H9 (cell line): ENCODE measurements around the gene NCCRP1. TPM values are rescaled to one million over a fixed set of nuclear protein-coding genes. Genes with fewer than 3 reads are reported as not detected.
A peak's percentile ranks its signal among the peaks of the same experiment; 100 is the strongest.

Experiments used
- DNase-seq: peaks from one replicate; pipeline ENCODE4 v3.0.0-alpha.2; 2017
- H2AFZ ChIP-seq: one replicate; pipeline ENCODE4 v1.6.1; 2013; ENCODE audit warnings: mild to moderate bottlenecking, low read length, control low read depth, moderate library complexity
- H2AK5ac ChIP-seq: 2 replicates; pipeline ENCODE4 v1.6.1; 2013; ENCODE audit warnings: low read length, control low read depth, mixed read lengths; ENCODE audit not compliant: insufficient read length
- H2BK120ac ChIP-seq: one replicate; pipeline ENCODE4 v1.6.1; 2013; ENCODE audit warnings: low read depth, mild to moderate bottlenecking, low read length, control low read depth, inconsistent platforms; ENCODE audit not compliant: poor library complexity, severe bottlenecking
- H2BK12ac ChIP-seq: 2 replicates; pipeline ENCODE4 v1.6.1; 2013; ENCODE audit warnings: low read length, control low read depth, mixed read lengths, low read depth; ENCODE audit not compliant: insufficient read length
- H2BK15ac ChIP-seq: 2 replicates; pipeline ENCODE4 v1.6.1; 2013; ENCODE audit warnings: low read depth, low read length, control low read depth
- H2BK20ac ChIP-seq: one replicate; pipeline ENCODE4 v1.6.1; 2013; ENCODE audit warnings: low read depth, mild to moderate bottlenecking, low read length, control low read depth, inconsistent platforms; ENCODE audit not compliant: poor library complexity, severe bottlenecking
- H2BK5ac ChIP-seq: 2 replicates; pipeline ENCODE4 v1.6.1; 2013; ENCODE audit warnings: low read length, control low read depth, mixed read lengths; ENCODE audit not compliant: insufficient read length
- H3K14ac ChIP-seq: 2 replicates; pipeline ENCODE4 v1.6.1; 2013; ENCODE audit warnings: low read length, control low read depth; ENCODE audit not compliant: insufficient read depth
- H3K18ac ChIP-seq: 2 replicates; pipeline ENCODE4 v1.6.1; 2013; ENCODE audit warnings: low read depth, mild to moderate bottlenecking, mixed read lengths, low read length, control low read depth; ENCODE audit not compliant: insufficient read length
- H3K23ac ChIP-seq: 2 replicates; pipeline ENCODE4 v1.6.1; 2013; ENCODE audit warnings: low read length, control low read depth, mixed read lengths, low read depth; ENCODE audit not compliant: insufficient read length
- H3K23me2 ChIP-seq: 2 replicates; pipeline ENCODE4 v1.6.1; 2013; ENCODE audit warnings: low read depth, mild to moderate bottlenecking, mixed read lengths, low read length, control low read depth; ENCODE audit not compliant: insufficient read length, poor library complexity, severe bottlenecking
- H3K27ac ChIP-seq: 2 replicates; pipeline ENCODE4 v1.5.1; 2013; ENCODE audit warnings: low read length, control low read depth, mixed read lengths, low read depth; ENCODE audit not compliant: insufficient read length
- H3K27me3 ChIP-seq: 2 replicates; pipeline ENCODE4 v1.6.1; 2013; ENCODE audit warnings: low read length, control low read depth, inconsistent platforms; ENCODE audit not compliant: insufficient read depth
- H3K4ac ChIP-seq: 2 replicates; pipeline ENCODE4 v1.6.1; 2013; ENCODE audit warnings: low read depth, mild to moderate bottlenecking, control low read depth, inconsistent platforms, low read length, moderate library complexity
- H3K4me1 ChIP-seq: 2 replicates; pipeline ENCODE4 v1.6.1; 2013; ENCODE audit warnings: low read length, control low read depth, inconsistent platforms; ENCODE audit not compliant: insufficient read depth
- H3K4me2 ChIP-seq: 2 replicates; pipeline ENCODE4 v1.6.1; 2013; ENCODE audit warnings: low read length, control low read depth, mixed read lengths; ENCODE audit not compliant: insufficient read length, insufficient read depth
- H3K56ac ChIP-seq: 2 replicates; pipeline ENCODE4 v1.6.1; 2013; ENCODE audit warnings: low read depth, mild to moderate bottlenecking, mixed read lengths, low read length, control low read depth; ENCODE audit not compliant: insufficient read length
- H3K79me1 ChIP-seq: 2 replicates; pipeline ENCODE4 v1.6.1; 2013; ENCODE audit warnings: low read depth, mild to moderate bottlenecking, moderate library complexity, low read length, control low read depth, inconsistent platforms; ENCODE audit not compliant: insufficient read depth, poor library complexity, severe bottlenecking
- H3K79me2 ChIP-seq: 2 replicates; pipeline ENCODE4 v1.6.1; 2013; ENCODE audit warnings: low read length, control low read depth, inconsistent platforms; ENCODE audit not compliant: insufficient read depth
- H3K9ac ChIP-seq: 2 replicates; pipeline ENCODE4 v1.6.1; 2013; ENCODE audit warnings: low read length, control low read depth, mixed read lengths; ENCODE audit not compliant: insufficient read length; ENCODE audit errors: extremely low read depth
- H3K9me3 ChIP-seq: one replicate; pipeline ENCODE4 v1.6.1; 2013; ENCODE audit warnings: low read depth, low read length, inconsistent platforms; ENCODE audit not compliant: control insufficient read depth
- H3T11ph ChIP-seq: one replicate; pipeline ENCODE4 v1.6.1; 2013; ENCODE audit warnings: mild to moderate bottlenecking, low read length, control low read depth, inconsistent platforms
- H4K20me1 ChIP-seq: one replicate; pipeline ENCODE4 v1.6.1; 2013; ENCODE audit not compliant: control insufficient read depth, insufficient read length, insufficient read depth
- H4K5ac ChIP-seq: 2 replicates; pipeline ENCODE4 v1.6.1; 2013; ENCODE audit warnings: low read depth, mild to moderate bottlenecking, mixed read lengths, low read length, control low read depth; ENCODE audit not compliant: insufficient read length
- H4K8ac ChIP-seq: replicated peaks from 2 replicates; pipeline ENCODE4 v1.6.1; 2013; ENCODE audit warnings: low read length, control low read depth, mixed read lengths, low read depth; ENCODE audit not compliant: insufficient read length
- H4K91ac ChIP-seq: 2 replicates; pipeline ENCODE4 v1.6.1; 2013; ENCODE audit warnings: low read depth, mild to moderate bottlenecking, moderate library complexity, mixed read lengths, low read length, control low read depth; ENCODE audit not compliant: insufficient read length
- H3K27ac Mint-ChIP-seq, 3 experiments: 2 replicates in 2 of 3; 3 replicates in 1 of 3; pipeline ENCODE4 v1.8.0; 2020 to 2021; ENCODE audit warnings: mixed read lengths in 3 of 3, mild to moderate bottlenecking in 1 of 3, moderate library complexity in 1 of 3
- H3K27me3 Mint-ChIP-seq: 2 replicates; pipeline ENCODE4 v1.8.0; 2021; ENCODE audit warnings: low read depth, mild to moderate bottlenecking, moderate library complexity, mixed read lengths
- H3K36me3 Mint-ChIP-seq, 3 experiments: 2 replicates in 2 of 3; 3 replicates in 1 of 3; pipeline ENCODE4 v1.8.0; 2020 to 2021; ENCODE audit warnings: low read depth in 3 of 3, mixed read lengths in 3 of 3; ENCODE audit not compliant: insufficient read depth in 1 of 3
- H3K4me1 Mint-ChIP-seq, 2 experiments: 2 replicates each; pipeline ENCODE4 v1.8.0; 2020; ENCODE audit warnings: mixed read lengths in 2 of 2
- H3K4me3 Mint-ChIP-seq, 2 experiments: 2 replicates in 1 of 2; 3 replicates in 1 of 2; pipeline ENCODE4 v1.8.0; 2020 to 2021; ENCODE audit warnings: mild to moderate bottlenecking in 2 of 2, mixed read lengths in 2 of 2, moderate library complexity in 1 of 2
- H3K9me3 Mint-ChIP-seq, 2 experiments: 2 replicates in 1 of 2; 3 replicates in 1 of 2; pipeline ENCODE4 v1.8.0; 2020; ENCODE audit warnings: mild to moderate bottlenecking in 2 of 2, mixed read lengths in 2 of 2, moderate library complexity in 1 of 2
- WGBS: extraction: QIAGEN DNeasy Blood & Tissue Kit; methylation state at CpG from one replicate; pipeline ENCODE4 v1.1.7; 2013; ENCODE audit warnings: missing lambda C conversion rate, low lambda C conversion rate, mixed read lengths; ENCODE audit not compliant: insufficient read length; ENCODE audit errors: extremely low coverage; 5-methylcytosine and 5-hydroxymethylcytosine counted together
- total RNA-seq: library from RNA; stranded (reverse); gene quantifications from 2 replicates; pipeline ENCODE4 v1.2.1, GENCODE V29; 2021
- TF ChIP-seq, protein P1 (sequence below): fragments of 200-600 bp; sonication (generic); conservative IDR thresholded peaks from 3 replicates; pipeline ENCODE4 v1.8.0; 2021; ENCODE audit warnings: antibody characterized with exemption, mild to moderate bottlenecking

Gene NCCRP1
- total RNA-seq, 1 experiment from 2014 or later, result 1.9 TPM

DNA sequence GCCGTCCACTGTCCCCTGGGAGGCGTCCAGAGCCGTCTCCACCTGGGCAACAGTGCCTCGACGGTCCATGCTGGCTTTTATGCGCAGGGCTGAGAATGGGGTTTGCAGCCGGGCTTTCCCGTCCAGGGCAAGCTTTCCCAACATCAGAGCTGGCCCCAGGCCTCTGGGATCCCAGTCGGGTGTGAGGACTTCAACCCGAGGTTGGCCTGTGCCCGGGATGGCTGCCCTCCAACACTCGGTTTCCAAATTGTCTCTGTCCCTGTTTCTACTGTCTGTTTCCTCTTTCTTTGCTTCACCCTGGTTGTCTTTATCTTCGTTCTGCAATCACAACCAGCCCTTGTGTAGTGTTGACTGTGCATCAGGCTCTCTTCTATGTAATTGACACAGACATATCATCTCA, 52.0 kb downstream of the NCCRP1 start, which contains the start of gene IFNL4:
Gene IFNL4, minus strand, starts transcription at position 51 of the 400 bp plus-strand sequence.
- no peak within 1 kb of the TSS for H3K27ac Mint-ChIP-seq
- H3K27me3 Mint-ChIP-seq, result peaks cover 90% of the 10 kb centered on the region
- Histone ChIP-seq H3K56ac (no peak within 1 kb of the TSS), H2BK120ac (no peak within 1 kb of the TSS), H3K79me1 (no peaks in the 10 kb centered on the region), H4K8ac (no peak within 1 kb of the TSS), H2BK12ac (no peak within 1 kb of the TSS), H3K4me1 (no peaks in the 10 kb centered on the region), H2AK5ac (no peak within 1 kb of the TSS), H2BK5ac (no peak within 1 kb of the TSS), H3K18ac (no peak within 1 kb of the TSS), H3K23ac (no peak within 1 kb of the TSS), H3K4ac (no peak within 1 kb of the TSS), H4K91ac (no peak within 1 kb of the TSS), H3K23me2 (peaks cover 9% of the 10 kb centered on the region), H2AFZ (no peak within 1 kb of the TSS), H3T11ph (no peak within 1 kb of the TSS), H4K20me1 (no peaks in the 10 kb centered on the region), H3K9me3 (no peaks in the 10 kb centered on the region), H3K79me2 (no peaks in the 10 kb centered on the region), H2BK15ac (no peak within 1 kb of the TSS), H3K27ac (no peak within 1 kb of the TSS), H2BK20ac (no peak within 1 kb of the TSS), H4K5ac (no peak within 1 kb of the TSS), H3K9ac (no peak within 1 kb of the TSS), H3K14ac (no peak within 1 kb of the TSS), H3K4me2 (peak within 1 kb of the TSS; percentile 38), H3K27me3 (peaks cover 35% of the 10 kb centered on the region; the same call in 1 of the 2 replicates)
- H3K9me3 Mint-ChIP-seq, result no peaks in the 10 kb centered on the region
- TF ChIP-seq, protein P1, sequence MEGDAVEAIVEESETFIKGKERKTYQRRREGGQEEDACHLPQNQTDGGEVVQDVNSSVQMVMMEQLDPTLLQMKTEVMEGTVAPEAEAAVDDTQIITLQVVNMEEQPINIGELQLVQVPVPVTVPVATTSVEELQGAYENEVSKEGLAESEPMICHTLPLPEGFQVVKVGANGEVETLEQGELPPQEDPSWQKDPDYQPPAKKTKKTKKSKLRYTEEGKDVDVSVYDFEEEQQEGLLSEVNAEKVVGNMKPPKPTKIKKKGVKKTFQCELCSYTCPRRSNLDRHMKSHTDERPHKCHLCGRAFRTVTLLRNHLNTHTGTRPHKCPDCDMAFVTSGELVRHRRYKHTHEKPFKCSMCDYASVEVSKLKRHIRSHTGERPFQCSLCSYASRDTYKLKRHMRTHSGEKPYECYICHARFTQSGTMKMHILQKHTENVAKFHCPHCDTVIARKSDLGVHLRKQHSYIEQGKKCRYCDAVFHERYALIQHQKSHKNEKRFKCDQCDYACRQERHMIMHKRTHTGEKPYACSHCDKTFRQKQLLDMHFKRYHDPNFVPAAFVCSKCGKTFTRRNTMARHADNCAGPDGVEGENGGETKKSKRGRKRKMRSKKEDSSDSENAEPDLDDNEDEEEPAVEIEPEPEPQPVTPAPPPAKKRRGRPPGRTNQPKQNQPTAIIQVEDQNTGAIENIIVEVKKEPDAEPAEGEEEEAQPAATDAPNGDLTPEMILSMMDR, result no peak
- H3K36me3 Mint-ChIP-seq, result no peaks in the 10 kb centered on the region
- peaks cover 2 to 3% of the 10 kb centered on the region in 2 experiments; a peak in 2 of 4 replicates for H3K4me1 Mint-ChIP-seq
- peak within 1 kb of the TSS; percentile 19 to 68 for H3K4me3 Mint-ChIP-seq
- no CpG with 5 or more reads among the region's 13 CpGs for WGBS
- DNase-seq, result no peak
